GM12878 (cell line): ENCODE measurements around the gene ZFPM1. TPM values are rescaled to one million over a fixed set of nuclear protein-coding genes. Genes with fewer than 3 reads are reported as not detected.

Source experiments
- ATAC-seq: fragments of 200-7000 bp; cut with Tn5 transposase; 3 replicates; pipeline ENCODE4 v1.9.1; 2020; ENCODE audit warnings: mild to moderate bottlenecking, moderate library complexity
- BruUV-seq: library from RNA; stranded (reverse); fragments of 400-500 nt; replicated peaks from 2 replicates; lab custom pipeline; 2021; lab: Mats Ljungman, UMichigan
- CTCF ChIA-PET: fragments of 300-600 bp; sonication (Branson Sonifier 250); formaldehyde crosslinking; extraction: SDS; loops from one replicate; lab custom pipeline; 2021; ENCODE audit warnings: inconsistent platforms; lab: Yijun Ruan, JAX
- POLR2A ChIA-PET: fragments of 350-600 bp; formaldehyde crosslinking; extraction: SDS; loops from one replicate; lab custom pipeline; 2021; ENCODE audit warnings: inconsistent platforms; lab: Charles Lee
- RAD21 ChIA-PET: fragments of 300-600 bp; sonication (Branson Sonifier 250); formaldehyde crosslinking; loops from one replicate; lab custom pipeline; 2023; ENCODE audit warnings: antibody characterized with exemption; ENCODE audit not compliant: unreplicated experiment; lab: Charles Lee
- SMC1A ChIA-PET: fragments of 300-600 bp; sonication (Branson Sonifier 250); formaldehyde crosslinking; loops from one replicate; lab custom pipeline; 2023; ENCODE audit not compliant: unreplicated experiment, uncharacterized antibody; lab: Charles Lee
- DNase-seq: peaks from one replicate; pipeline ENCODE4 v3.0.0-alpha.2; 2011; ENCODE audit warnings: low read depth, low spot score
- FAIRE-seq: peaks from 3 replicates; lab custom pipeline; 2011; peaks lifted over from hg19 to GRCh38; lab: Jason Lieb, UNC
- H2AFZ ChIP-seq: 2 replicates; pipeline ENCODE4 v1.6.0; 2011; ENCODE audit warnings: low read depth, low read length, control low read depth; ENCODE audit not compliant: control insufficient read depth
- H3K27ac ChIP-seq: 2 replicates; pipeline ENCODE4 v1.5.1; 2011; ENCODE audit warnings: control low read depth; ENCODE audit not compliant: control insufficient read depth, insufficient read depth
- H3K27me3 ChIP-seq, 2 experiments: replicated peaks in 1 of 2; 2 replicates each; pipeline versions ENCODE4 v1.6.0 to v1.6.1; 2011; ENCODE audit warnings: low read length in 1 of 2; ENCODE audit not compliant: control insufficient read depth in 2 of 2, insufficient read depth in 2 of 2
- H3K36me3 ChIP-seq, 2 experiments: 2 replicates each; pipeline ENCODE4 v1.5.1; 2011; ENCODE audit warnings: low read length in 1 of 2; ENCODE audit not compliant: control insufficient read depth in 2 of 2, insufficient read depth in 2 of 2
- H3K4me1 ChIP-seq: 2 replicates; pipeline ENCODE4 v1.6.1; 2011; ENCODE audit warnings: mild to moderate bottlenecking, low read length, moderate library complexity, mixed read lengths; ENCODE audit not compliant: control insufficient read depth, insufficient read depth
- H3K4me2 ChIP-seq: 2 replicates; pipeline ENCODE4 v1.6.0; 2011; ENCODE audit warnings: control low read depth; ENCODE audit not compliant: control insufficient read depth, insufficient read depth
- H3K4me3 ChIP-seq: fragments of 200-600 bp; sonication (generic); 2 replicates; pipeline ENCODE4 v1.5.1; 2016
- H3K79me2 ChIP-seq: 2 replicates; pipeline ENCODE4 v1.6.0; 2011; ENCODE audit warnings: low read length; ENCODE audit not compliant: control insufficient read depth, insufficient read depth
- H3K9ac ChIP-seq: 2 replicates; pipeline ENCODE4 v1.8.0; 2011; ENCODE audit warnings: low read length, control low read depth, mixed read lengths; ENCODE audit not compliant: control insufficient read depth, insufficient read depth
- H3K9me3 ChIP-seq: replicated peaks from 3 replicates; pipeline ENCODE4 v1.5.1; 2011; ENCODE audit warnings: mild to moderate bottlenecking, low read length; ENCODE audit not compliant: control insufficient read depth, insufficient read depth
- H4K20me1 ChIP-seq: 2 replicates; pipeline ENCODE4 v1.6.0; 2011; ENCODE audit not compliant: control insufficient read depth, insufficient read depth
- BRCA1 ChIP-seq: IDR thresholded peaks from 2 replicates; pipeline ENCODE4 v1.6.1; 2011; ENCODE audit warnings: low read depth, low read length, improper control_type of control experiment
- CBX3 ChIP-seq: fragments of 200-600 bp; sonication (generic); IDR thresholded peaks from 2 replicates; pipeline ENCODE4 v1.6.1; 2016; ENCODE audit warnings: low read depth, borderline replicate concordance
- CBX5 ChIP-seq: sonication (generic); IDR thresholded peaks from 2 replicates; pipeline ENCODE4 v1.6.1; 2016; ENCODE audit warnings: low read depth, moderate library complexity, mild to moderate bottlenecking, inconsistent platforms
- IRF4 ChIP-seq: IDR thresholded peaks from 2 replicates; pipeline ENCODE4 v1.6.1; 2011; ENCODE audit warnings: low read depth, low read length
- MTA2 ChIP-seq: fragments of 450-650 bp; IDR thresholded peaks from 2 replicates; pipeline ENCODE4 v1.6.1; 2016; ENCODE audit warnings: low read depth, mild to moderate bottlenecking, moderate library complexity
- MYC ChIP-seq: IDR thresholded peaks from 2 replicates; pipeline ENCODE4 v1.6.1; 2011; ENCODE audit warnings: mild to moderate bottlenecking, low read length, moderate library complexity, inconsistent platforms; ENCODE audit not compliant: insufficient read depth, insufficient replicate concordance, insufficient read length, severe bottlenecking
- RB1 ChIP-seq: fragments of 450-650 bp; formaldehyde crosslinking; IDR thresholded peaks from 2 replicates; pipeline ENCODE4 v1.6.1; 2017; ENCODE audit warnings: mild to moderate bottlenecking, borderline replicate concordance
- RCOR1 ChIP-seq: conservative IDR thresholded peaks from 2 replicates; pipeline ENCODE4 v1.6.1; 2012; ENCODE audit warnings: low read depth, low read length, improper control_type of control experiment
- SMC3 ChIP-seq: IDR thresholded peaks from 2 replicates; pipeline ENCODE4 v1.6.1; 2011; ENCODE audit warnings: low read length, improper control_type of control experiment, borderline replicate concordance
- WGBS: methylation state at CpG from one replicate; pipeline ENCODE4 v1.1.6; 2016; ENCODE audit warnings: low lambda C conversion rate; ENCODE audit not compliant: insufficient replicate concordance, insufficient coverage; ENCODE audit errors: missing lambda C conversion rate; 5-methylcytosine and 5-hydroxymethylcytosine counted together
- in situ Hi-C: fragments of 300-500 bp; cut with MboI; formaldehyde crosslinking; loops from 9 replicates; pipeline ENCODE4 v1.14.3; 2018; ENCODE audit warnings: mixed read lengths
- intact Hi-C: fragments of 100-400 bp; cut with micrococcal nuclease; formaldehyde crosslinking; loops from one replicate; pipeline ENCODE4 v1.14.2; 2022; ENCODE audit not compliant: unreplicated experiment
- polyA plus RNA-seq, 11 experiments: library from polyadenylated mRNA; depleted of rRNA in 4 of 11; unstranded in 6 of 11; stranded (reverse) in 5 of 11; fragments of >200 nt; fragmentation: Nextera tagmentation in 4 of 11; fragmentation: Illumina TruSeq in 1 of 11; extraction: Ambion mirVana in 4 of 11; extraction: Trizol in 1 of 11; gene quantifications; 1 replicate in 1 of 11; 2 replicates in 10 of 11; pipeline versions ENCODE4 v1.2.1 to v1.2.3, GENCODE V29; 2011 to 2016; ENCODE audit warnings: inconsistent platforms in 2 of 11, missing spikeins in 2 of 11, low read depth in 1 of 11
- total RNA-seq, 4 experiments: library from RNA; depleted of rRNA in 3 of 4; stranded (reverse); fragments of >200 nt in 3 of 4; fragmentation: Illumina TruSeq in 1 of 4; extraction: Trizol in 1 of 4; gene quantifications; 2 replicates each; pipeline versions ENCODE4 v1.2.1 to v1.2.3, GENCODE V29; 2013 to 2021

The ZFPM1 gene
- total and polyA plus RNA-seq, 10 of the 15 experiments (the other 5 are each of a cell fraction or from before 2014, with no cell fraction given) = 0.02 to 5.1 (median 0.30) TPM

GRCh38 chr16:88404769-88405168 is 48.3 kb upstream of the ZFPM1 start:
- Histone ChIP-seq H3K27ac (no peak overlapping the region), H3K79me2 (no peaks in the 10 kb centered on the region), H3K4me1 (no peaks in the 10 kb centered on the region), H3K9me3 (no peaks in the 10 kb centered on the region), H3K27me3 (no peaks in the 10 kb centered on the region), H4K20me1 (no peaks in the 10 kb centered on the region), H3K4me2 (no peak overlapping the region)
- DNase-seq (no peak), FAIRE-seq (no peak)
- 37% methylated on average over 6 of the region's 6 CpGs for WGBS
- CTCF ChIA-PET = no interaction called here
- no TSS peak for BruUV-seq
- in situ Hi-C loops = no loop called here
- RAD21 ChIA-PET = no interaction called here
- POLR2A ChIA-PET = no interaction called here
- TF ChIP-seq CBX5 (no peak), MTA2 (no peak), RB1 (no peak), CBX3 (no peak), SMC3 (no peak), BRCA1 (no peak), IRF4 (no peak), MYC (no peak), RCOR1 (no peak)
- TF ChIP-seq, all 136 proteins: peak for 0
- SMC1A ChIA-PET = no interaction called here
- no peak for ATAC-seq
- Histone ChIP-seq H3K36me3 (no peaks in the 10 kb centered on the region), H3K4me3 (no peak overlapping the region), H2AFZ (no peak overlapping the region), H3K9ac (no peak overlapping the region)
- intact Hi-C loops = no loop called here
